Globus pallidus (tissue), 1 donor: ENCODE measurements around the gene ACTN1.
"Not testable (repeated sequence)": the region's sequence is repeated elsewhere in the genome, so short reads cannot be mapped to it uniquely, and the experiment has no call there.

ENCODE experiments used
- DNase-seq: peaks from one replicate; pipeline ENCODE4 v3.0.0-alpha.2; 2015; ENCODE audit warnings: low spot score

Gene ACTN1

GRCh38 chr14:68862954-68863594 is 116.0 kb downstream of the ACTN1 start:
- peak; percentile 40 for DNase-seq

GRCh38 chr14:68860771-68861170 is 118.3 kb downstream of the ACTN1 start:
- DNase-seq, result no peak

GRCh38 chr14:68857516-68858070 is 121.5 kb downstream of the ACTN1 start:
- no peak for DNase-seq

GRCh38 chr14:68856572-68856971 is 122.5 kb downstream of the ACTN1 start:
- no peak for DNase-seq

- no peak for DNase-seq
Measured at GRCh38 chr14:68854421-68854820, 124.7 kb downstream of the ACTN1 start.

GRCh38 chr14:68853749-68854148 is 125.4 kb downstream of the ACTN1 start:
- no peak for DNase-seq

- DNase-seq, result not testable (repeated sequence)
Measured at GRCh38 chr14:68852493-68852892, 126.6 kb downstream of the ACTN1 start.

- DNase-seq, result no peak
Measured at GRCh38 chr14:68851078-68851477, 128.0 kb downstream of the ACTN1 start.

- no peak for DNase-seq
Measured at GRCh38 chr14:68849416-68849815, 129.7 kb downstream of the ACTN1 start.

- DNase-seq, result no peak
Measured at GRCh38 chr14:68848253-68848652, 130.8 kb downstream of the ACTN1 start.

- not testable (repeated sequence) for DNase-seq
Measured at GRCh38 chr14:68847640-68848039, 131.5 kb downstream of the ACTN1 start.

- no peak for DNase-seq
Measured at GRCh38 chr14:68846466-68846865, 132.6 kb downstream of the ACTN1 start.

GRCh38 chr14:68844210-68844545 is 134.9 kb downstream of the ACTN1 start:
- no peak for DNase-seq

- DNase-seq, result peak; percentile 40
Measured at GRCh38 chr14:68843471-68844209, 135.5 kb downstream of the ACTN1 start.

- DNase-seq, result no peak
Measured at GRCh38 chr14:68842298-68842697, 136.8 kb downstream of the ACTN1 start.

- no peak for DNase-seq
Measured at GRCh38 chr14:68841016-68841809, 137.9 kb downstream of the ACTN1 start.

- DNase-seq, result no peak
Measured at GRCh38 chr14:68840454-68840853, 138.6 kb downstream of the ACTN1 start.

GRCh38 chr14:68836082-68836481 is 143.0 kb downstream of the ACTN1 start:
- DNase-seq, result no peak

- DNase-seq, result no peak
Measured at GRCh38 chr14:68834816-68835215, 144.3 kb downstream of the ACTN1 start.

GRCh38 chr14:68828698-68829097 is 150.4 kb downstream of the ACTN1 start:
- no peak for DNase-seq

GRCh38 chr14:68825729-68826128 is 153.4 kb downstream of the ACTN1 start:
- DNase-seq, result no peak

- DNase-seq, result peak; percentile 61
Measured at GRCh38 chr14:68824517-68825347, 154.4 kb downstream of the ACTN1 start.
